Hair follicular keratinocyte (primary cell): ENCODE data around the gene UBN1. TPM values are rescaled to one million over a fixed set of nuclear protein-coding genes. Genes with fewer than 3 reads are reported as not detected.

Experiments
- total RNA-seq: library from RNA; depleted of rRNA; stranded (reverse); fragments of >200 nt; gene quantifications from 2 replicates; pipeline ENCODE4 v1.2.3, GENCODE V29; 2015

The UBN1 gene, protein sequence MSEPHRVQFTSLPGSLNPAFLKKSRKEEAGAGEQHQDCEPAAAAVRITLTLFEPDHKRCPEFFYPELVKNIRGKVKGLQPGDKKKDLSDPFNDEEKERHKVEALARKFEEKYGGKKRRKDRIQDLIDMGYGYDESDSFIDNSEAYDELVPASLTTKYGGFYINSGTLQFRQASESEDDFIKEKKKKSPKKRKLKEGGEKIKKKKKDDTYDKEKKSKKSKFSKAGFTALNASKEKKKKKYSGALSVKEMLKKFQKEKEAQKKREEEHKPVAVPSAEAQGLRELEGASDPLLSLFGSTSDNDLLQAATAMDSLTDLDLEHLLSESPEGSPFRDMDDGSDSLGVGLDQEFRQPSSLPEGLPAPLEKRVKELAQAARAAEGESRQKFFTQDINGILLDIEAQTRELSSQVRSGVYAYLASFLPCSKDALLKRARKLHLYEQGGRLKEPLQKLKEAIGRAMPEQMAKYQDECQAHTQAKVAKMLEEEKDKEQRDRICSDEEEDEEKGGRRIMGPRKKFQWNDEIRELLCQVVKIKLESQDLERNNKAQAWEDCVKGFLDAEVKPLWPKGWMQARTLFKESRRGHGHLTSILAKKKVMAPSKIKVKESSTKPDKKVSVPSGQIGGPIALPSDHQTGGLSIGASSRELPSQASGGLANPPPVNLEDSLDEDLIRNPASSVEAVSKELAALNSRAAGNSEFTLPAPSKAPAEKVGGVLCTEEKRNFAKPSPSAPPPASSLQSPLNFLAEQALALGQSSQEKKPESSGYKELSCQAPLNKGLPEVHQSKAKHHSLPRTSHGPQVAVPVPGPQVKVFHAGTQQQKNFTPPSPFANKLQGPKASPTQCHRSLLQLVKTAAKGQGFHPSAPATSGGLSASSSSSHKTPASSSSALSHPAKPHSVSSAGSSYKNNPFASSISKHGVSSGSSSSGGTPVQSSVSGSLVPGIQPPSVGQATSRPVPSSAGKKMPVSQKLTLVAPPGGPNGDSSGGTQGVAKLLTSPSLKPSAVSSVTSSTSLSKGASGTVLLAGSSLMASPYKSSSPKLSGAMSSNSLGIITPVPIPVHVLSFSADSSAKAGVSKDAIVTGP (N-terminal part only)
- 23.0 and 23.5 TPM in 2 replicates for total RNA-seq

DNA sequence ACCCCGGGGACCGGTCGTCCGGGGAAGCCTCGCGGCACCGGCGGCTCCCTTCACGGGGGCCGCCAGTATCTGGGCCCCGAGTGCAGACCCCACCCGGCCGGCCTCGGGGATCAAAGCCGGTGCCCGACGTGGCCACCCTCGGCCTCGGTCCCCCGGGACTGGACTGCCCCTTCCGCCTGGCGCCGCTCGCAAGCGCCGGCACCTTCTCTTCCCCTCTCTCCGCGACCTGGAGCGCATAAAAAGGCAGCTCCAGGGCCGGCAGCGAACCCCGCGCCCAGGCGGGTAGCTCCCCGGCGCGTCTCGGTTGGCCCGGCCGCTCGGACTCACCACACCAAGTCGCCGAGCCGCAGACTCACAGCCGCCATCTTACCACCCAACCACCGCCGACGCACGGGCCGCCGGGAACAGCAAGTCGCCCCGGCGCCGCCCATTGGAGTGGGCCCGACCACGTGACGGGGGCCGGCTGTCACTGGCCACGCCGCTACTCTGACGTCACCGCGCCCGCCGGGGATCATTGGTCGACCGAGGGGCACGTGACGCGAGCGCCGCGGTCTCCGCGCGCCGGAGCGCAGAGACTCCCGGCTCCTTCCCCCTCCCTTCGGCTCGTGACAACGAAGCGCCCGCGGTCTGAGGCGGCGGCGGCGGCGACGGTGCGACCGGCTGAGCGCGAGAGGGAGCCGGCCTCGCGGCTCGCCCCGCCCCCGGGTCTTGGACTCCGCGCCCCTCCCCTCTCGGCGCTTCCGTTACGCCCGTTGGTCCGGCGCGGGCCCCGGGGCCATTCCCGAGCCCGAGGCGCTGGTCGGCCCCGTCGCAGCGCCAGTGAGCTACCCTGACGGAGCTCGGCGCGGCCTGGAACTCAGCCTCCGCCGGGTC is at the start of gene UBN1, which contains the start of gene GLYR1:
Gene UBN1, plus strand, starts transcription at position 581 of the 873 bp plus-strand sequence. CDS start 5,437 bp downstream, outside the sequence.
Gene GLYR1, minus strand, starts transcription at position 388 of the 873 bp plus-strand sequence. Its CDS starts 23 bp downstream, at position 365.

DNA sequence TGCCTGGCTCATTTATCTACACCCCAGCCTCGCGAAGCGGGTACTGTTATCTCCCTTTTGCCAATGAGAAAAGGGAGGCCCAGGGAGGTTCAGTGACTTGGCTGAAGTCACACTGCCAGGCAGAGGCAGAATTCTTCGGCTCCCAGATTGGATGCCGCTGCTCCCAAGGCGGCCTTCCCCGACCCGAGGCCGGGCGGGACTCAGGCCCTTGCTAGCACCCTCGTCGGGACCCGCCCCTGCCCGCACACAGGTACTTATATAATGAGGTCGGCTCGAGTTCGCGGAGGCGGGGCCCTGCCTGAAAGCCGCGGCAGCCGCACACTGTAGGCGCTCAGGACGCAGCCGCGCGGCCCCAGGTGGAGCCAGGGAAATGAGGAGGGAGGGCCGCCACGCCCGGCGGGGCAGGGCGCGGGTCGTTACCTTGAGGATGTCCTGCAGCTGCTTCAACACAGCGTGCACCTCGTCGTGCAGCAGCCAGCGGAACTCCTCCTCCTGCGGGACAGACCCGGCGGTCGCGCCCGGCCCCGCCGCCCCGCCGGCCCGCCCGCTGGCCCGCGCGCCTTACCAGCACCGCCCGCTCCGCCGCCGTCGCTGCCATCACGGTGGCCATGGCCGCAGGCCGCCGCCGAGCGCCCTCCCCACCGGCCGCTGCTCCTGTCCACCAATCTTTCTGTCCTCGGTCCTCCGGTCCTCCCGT is 45.2 kb upstream of the UBN1 start, which contains the start of gene ROGDI:
Gene ROGDI, minus strand, starts transcription at position 672 of the 697 bp plus-strand sequence. Its CDS starts 62 bp downstream, at position 610.

Other genes with a start within 250 kb of the UBN1 start
- gene UBALD1, start 232.6 kb upstream of the UBN1 start, total RNA-seq = 10.9 and 11.0 TPM in 2 replicates
- 15.9 and 17.5 TPM in 2 replicates for gene MGRN1, start 222.7 kb upstream of the UBN1 start, total RNA-seq
- gene NUDT16L1, start 153.9 kb upstream of the UBN1 start, total RNA-seq = 28.0 and 37.7 TPM in 2 replicates
- gene ANKS3, start 113.2 kb upstream of the UBN1 start, total RNA-seq = 12.6 and 17.0 TPM in 2 replicates
- gene DNAAF8, start 112.9 kb upstream of the UBN1 start, total RNA-seq = 0.55 TPM in 1 of 2 replicates, not detected in the other
- gene ZNF500, start 80.3 kb upstream of the UBN1 start, total RNA-seq = 3.4 and 7.4 TPM in 2 replicates
- gene SEPTIN12, start 59.1 kb upstream of the UBN1 start, total RNA-seq = not detected in 2 replicates
- gene SMIM22, start 52.1 kb upstream of the UBN1 start, total RNA-seq = 1.2 TPM in 1 of 2 replicates, not detected in the other
- 21.0 and 23.0 TPM in 2 replicates for gene ROGDI, start 44.8 kb upstream of the UBN1 start, total RNA-seq
- 20.8 and 27.3 TPM in 2 replicates for gene GLYR1, start 193 bp upstream of the UBN1 start, total RNA-seq
- gene PPL, start 89.7 kb downstream of the UBN1 start, total RNA-seq = 27.0 and 51.1 TPM in 2 replicates
- gene SEC14L5, start 110.8 kb downstream of the UBN1 start, total RNA-seq = 0.08 TPM in 1 of 2 replicates, not detected in the other
- gene NAGPA, start 186.5 kb downstream of the UBN1 start, total RNA-seq = 18.2 and 19.8 TPM in 2 replicates
- not detected in 2 replicates for gene C16orf89, start 218.5 kb downstream of the UBN1 start, total RNA-seq
- gene ALG1, start 224.4 kb downstream of the UBN1 start, total RNA-seq = 22.6 and 25.2 TPM in 2 replicates